GM12891 (cell line): ENCODE data around the gene SLC24A3.

Experiments
- PAX5 ChIP-seq: IDR thresholded peaks from 2 replicates; pipeline ENCODE4 v1.6.1; 2011; ENCODE audit warnings: low read length, moderate library complexity, mild to moderate bottlenecking; ENCODE audit not compliant: insufficient read depth, severe bottlenecking
- POLR2A ChIP-seq: IDR thresholded peaks from 2 replicates; pipeline ENCODE4 v1.6.1; 2011; ENCODE audit warnings: low read depth, low read length, control low read depth
- POLR2AphosphoS5 ChIP-seq: IDR thresholded peaks from 2 replicates; pipeline ENCODE4 v1.6.1; 2011; ENCODE audit warnings: low read depth, low read length, control low read depth
- TAF1 ChIP-seq: IDR thresholded peaks from 2 replicates; pipeline ENCODE4 v1.6.1; 2011; ENCODE audit warnings: low read depth, low read length, control low read depth

DNA sequence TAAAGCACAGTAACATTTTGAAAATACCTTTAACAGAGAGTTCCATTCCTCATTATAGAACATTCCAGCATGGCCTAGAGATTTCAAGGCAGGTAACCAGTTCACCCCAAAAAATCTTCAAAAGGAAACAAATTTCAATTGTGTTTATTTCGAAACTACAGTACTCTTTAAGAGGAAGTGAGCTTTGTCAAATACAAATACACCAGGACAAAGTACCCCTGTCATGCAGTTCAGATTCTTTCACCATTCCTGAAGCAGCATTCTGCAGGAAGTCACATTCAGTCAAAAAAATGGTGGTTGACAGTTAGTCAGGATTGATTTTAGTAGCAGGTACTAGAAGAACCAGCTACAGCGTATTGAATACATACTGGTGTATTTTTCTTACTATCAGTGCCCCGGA, 456.0 kb downstream of the SLC24A3 start:
- TF ChIP-seq PAX5 (no peak), TAF1 (no peak), POLR2AphosphoS5 (no peak), POLR2A (no peak)
